Effector memory CD4-positive, alpha-beta T cell (primary cell): Measurements from ENCODE around the gene HBE1.

Experiments used
- DNase-seq, 3 donors: peaks; one replicate each; pipeline ENCODE4 v3.0.0-alpha.2; 2020
- H3K27ac ChIP-seq: 2 replicates; pipeline ENCODE4 v1.7.0; 2013; ENCODE audit warnings: mild to moderate bottlenecking, low read length, moderate library complexity; ENCODE audit not compliant: insufficient read depth, poor library complexity, severe bottlenecking
- H3K27me3 ChIP-seq: replicated peaks from 2 replicates; pipeline ENCODE4 v1.7.0; 2013; ENCODE audit warnings: mild to moderate bottlenecking, low read length; ENCODE audit not compliant: insufficient read depth, control insufficient read depth, poor library complexity, severe bottlenecking
- H3K36me3 ChIP-seq: 2 replicates; pipeline ENCODE4 v1.7.0; 2013; ENCODE audit warnings: mild to moderate bottlenecking, low read length, moderate library complexity; ENCODE audit not compliant: control insufficient read depth, insufficient read depth
- H3K4me1 ChIP-seq: 2 replicates; pipeline ENCODE4 v1.7.0; 2013; ENCODE audit warnings: low read length, mild to moderate bottlenecking; ENCODE audit not compliant: control insufficient read depth, insufficient read depth, poor library complexity, severe bottlenecking
- H3K4me3 ChIP-seq: 2 replicates; pipeline ENCODE4 v1.7.0; 2013; ENCODE audit warnings: low read length, low read depth, mild to moderate bottlenecking; ENCODE audit not compliant: insufficient read depth, poor library complexity, severe bottlenecking
- H3K9me3 ChIP-seq: 2 replicates; pipeline ENCODE4 v1.7.0; 2013; ENCODE audit warnings: mild to moderate bottlenecking, low read length, moderate library complexity; ENCODE audit not compliant: control insufficient read depth

HBE1 gene

GRCh38 chr11:5229356-5229755 lies 40.4 kb downstream of the HBE1 start:
- Histone ChIP-seq H3K36me3 (no peaks in the 10 kb centered on the region), H3K27ac (no peak overlapping the region), H3K9me3 (no peaks in the 10 kb centered on the region), H3K27me3 (no peaks in the 10 kb centered on the region), H3K4me1 (no peaks in the 10 kb centered on the region), H3K4me3 (no peak overlapping the region)
- no peak for DNase-seq

DNA sequence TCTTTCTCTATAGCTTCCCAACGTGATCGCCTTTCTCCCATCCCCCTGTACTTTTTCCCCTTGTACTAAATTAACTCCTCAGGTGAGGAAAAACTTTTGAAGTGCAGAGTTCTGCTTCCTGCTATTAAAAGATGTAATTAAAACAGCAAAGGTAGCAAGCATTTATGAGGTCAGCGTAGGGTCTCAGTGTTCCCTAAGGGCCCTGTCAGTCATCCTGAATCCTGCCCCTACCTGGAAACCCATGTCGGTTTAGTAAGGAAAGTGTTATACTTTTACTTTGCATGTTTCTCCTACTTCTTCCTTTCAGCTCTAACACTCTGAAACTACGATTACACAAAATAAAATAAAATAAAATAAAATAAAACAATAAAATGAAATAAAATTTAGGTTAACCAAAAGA lies 41.6 kb downstream of the HBE1 start:
- H3K27ac ChIP-seq, result no peak overlapping the region
- H3K9me3 ChIP-seq, result no peaks in the 10 kb centered on the region
- no peaks in the 10 kb centered on the region for H3K27me3 ChIP-seq
- DNase-seq, result no peak
- H3K4me1 ChIP-seq, result no peaks in the 10 kb centered on the region
- H3K36me3 ChIP-seq, result no peaks in the 10 kb centered on the region
- H3K4me3 ChIP-seq, result no peak overlapping the region

- H3K27ac ChIP-seq, result no peak overlapping the region
- no peaks in the 10 kb centered on the region for H3K27me3 ChIP-seq
- no peak overlapping the region for H3K4me3 ChIP-seq
- H3K36me3 ChIP-seq, result no peaks in the 10 kb centered on the region
- no peak for DNase-seq
- H3K9me3 ChIP-seq, result no peaks in the 10 kb centered on the region
- H3K4me1 ChIP-seq, result no peaks in the 10 kb centered on the region
These were observed 42.1 kb downstream of the HBE1 start for GRCh38 chr11:5227681-5228080.

GRCh38 chr11:5226732-5227310 lies 42.9 kb downstream of the HBE1 start, which contains the start of gene HBB:
HBB (minus strand) TSS chr11:5227071; CDS start chr11:5227021, 50 bp downstream.
- no peak within 1 kb of the TSS for H3K4me3 ChIP-seq
- H3K9me3 ChIP-seq, result no peaks in the 10 kb centered on the region
- H3K36me3 ChIP-seq, result no peaks in the 10 kb centered on the region

GRCh38 chr11:5225480-5225871 lies 44.3 kb downstream of the HBE1 start:
- Histone ChIP-seq H3K36me3 (no peaks in the 10 kb centered on the region), H3K9me3 (no peaks in the 10 kb centered on the region), H3K4me3 (no peak overlapping the region), H3K27me3 (no peaks in the 10 kb centered on the region), H3K27ac (no peak overlapping the region), H3K4me1 (no peaks in the 10 kb centered on the region)
- no peak for DNase-seq

More at GRCh38 chr11:5226732-5227310, 42.9 kb downstream of the HBE1 start, which contains the start of gene HBB:
- no peaks in the 10 kb centered on the region for H3K27me3 ChIP-seq
- DNase-seq, result no peak
- no peak within 1 kb of the TSS for H3K27ac ChIP-seq
- H3K4me1 ChIP-seq, result no peaks in the 10 kb centered on the region

DNA sequence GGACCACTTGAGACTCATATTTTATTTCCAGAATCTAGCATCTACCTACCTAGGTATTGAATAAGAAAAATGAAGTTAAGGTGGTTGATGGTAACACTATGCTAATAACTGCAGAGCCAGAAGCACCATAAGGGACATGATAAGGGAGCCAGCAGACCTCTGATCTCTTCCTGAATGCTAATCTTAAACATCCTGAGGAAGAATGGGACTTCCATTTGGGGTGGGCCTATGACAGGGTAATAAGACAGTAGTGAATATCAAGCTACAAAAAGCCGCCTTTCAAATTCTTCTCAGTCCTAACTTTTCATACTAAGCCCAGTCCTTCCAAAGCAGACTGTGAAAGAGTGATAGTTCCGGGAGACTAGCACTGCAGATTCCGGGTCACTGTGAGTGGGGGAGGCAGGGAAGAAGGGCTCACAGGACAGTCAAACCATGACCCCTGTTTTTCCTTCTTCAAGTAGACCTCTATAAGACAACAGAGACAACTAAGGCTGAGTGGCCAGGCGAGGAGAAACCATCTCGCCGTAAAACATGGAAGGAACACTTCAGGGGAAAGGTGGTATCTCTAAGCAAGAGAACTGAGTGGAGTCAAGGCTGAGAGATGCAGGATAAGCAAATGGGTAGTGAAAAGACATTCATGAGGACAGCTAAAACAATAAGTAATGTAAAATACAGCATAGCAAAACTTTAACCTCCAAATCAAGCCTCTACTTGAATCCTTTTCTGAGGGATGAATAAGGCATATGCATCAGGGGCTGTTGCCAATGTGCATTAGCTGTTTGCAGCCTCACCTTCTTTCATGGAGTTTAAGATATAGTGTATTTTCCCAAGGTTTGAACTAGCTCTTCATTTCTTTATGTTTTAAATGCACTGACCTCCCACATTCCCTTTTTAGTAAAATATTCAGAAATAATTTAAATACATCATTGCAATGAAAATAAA lies 44.9 kb downstream of the HBE1 start:
- Histone ChIP-seq H3K27ac (no peak overlapping the region), H3K27me3 (no peaks in the 10 kb centered on the region), H3K4me1 (no peaks in the 10 kb centered on the region), H3K4me3 (no peak overlapping the region), H3K36me3 (no peaks in the 10 kb centered on the region), H3K9me3 (no peaks in the 10 kb centered on the region)
- DNase-seq, result no peak

DNA sequence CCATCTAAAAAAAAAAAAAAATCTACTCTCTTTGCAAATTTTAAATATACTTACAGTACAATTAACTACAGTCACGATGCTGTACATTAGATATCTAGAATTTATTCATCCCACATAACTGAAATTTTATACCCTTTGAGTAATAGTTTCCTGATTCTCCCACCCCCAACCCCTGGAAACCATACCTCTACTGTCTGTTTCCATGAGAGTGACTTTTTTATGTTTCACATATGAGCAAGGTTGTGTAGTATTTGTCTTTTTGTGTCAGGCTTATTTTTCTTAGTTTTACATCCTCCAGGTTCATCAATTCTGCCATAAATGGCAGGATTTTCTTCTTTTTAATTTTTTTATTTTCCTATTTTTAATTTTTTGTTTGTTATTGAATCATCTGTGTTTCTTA lies 46.1 kb downstream of the HBE1 start:
- Histone ChIP-seq H3K27me3 (no peaks in the 10 kb centered on the region), H3K4me3 (no peak overlapping the region), H3K9me3 (no peaks in the 10 kb centered on the region), H3K27ac (no peak overlapping the region), H3K4me1 (no peaks in the 10 kb centered on the region), H3K36me3 (no peaks in the 10 kb centered on the region)
- no peak for DNase-seq

DNA sequence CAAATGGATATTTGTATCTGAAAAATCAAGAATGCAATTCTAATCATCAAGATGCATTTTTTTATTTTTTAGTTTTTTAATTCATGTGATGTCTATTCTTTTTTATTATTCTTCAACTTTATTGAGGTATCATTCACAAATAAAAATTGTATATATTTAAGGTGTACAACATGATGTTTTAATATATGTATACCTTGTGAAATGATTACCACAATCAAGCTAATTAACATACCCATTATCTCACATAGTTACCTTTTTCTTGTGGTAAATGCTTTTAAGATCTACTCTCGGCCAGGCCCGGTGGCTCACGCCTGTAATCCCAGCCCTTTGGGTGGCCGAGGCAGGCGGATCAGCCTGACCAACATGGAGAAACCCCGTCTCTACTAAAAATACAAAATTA lies 46.6 kb downstream of the HBE1 start:
- Histone ChIP-seq H3K4me3 (no peak overlapping the region), H3K9me3 (no peaks in the 10 kb centered on the region), H3K4me1 (no peaks in the 10 kb centered on the region), H3K36me3 (no peaks in the 10 kb centered on the region), H3K27ac (no peak overlapping the region), H3K27me3 (no peaks in the 10 kb centered on the region)
- no peak for DNase-seq
